ENCODE results near the gene NUDT22.

The NUDT22 gene

GRCh38 chr11:64239662-64240434 lies 13.8 kb downstream of the NUDT22 start:
- Histone ChIP-seq H3K4me1 (peaks cover 83% of the 10 kb centered on the region), H3K36me3 (peaks cover 52% of the 10 kb centered on the region), H3K4me3 (peak overlapping the region; percentile 97), H3K27me3 (no peaks in the 10 kb centered on the region), H3K9me3 (no peaks in the 10 kb centered on the region), H3K4me2 (peak overlapping the region; percentile 98), H3K9ac (peak overlapping the region; percentile 97), H4K20me1 (peaks cover 45% of the 10 kb centered on the region), H3K27ac (peak overlapping the region; percentile 93)
- no peak for TF ChIP-seq Cebpa-rat (IDR thresholded peaks at IDR 0.05)

DNA sequence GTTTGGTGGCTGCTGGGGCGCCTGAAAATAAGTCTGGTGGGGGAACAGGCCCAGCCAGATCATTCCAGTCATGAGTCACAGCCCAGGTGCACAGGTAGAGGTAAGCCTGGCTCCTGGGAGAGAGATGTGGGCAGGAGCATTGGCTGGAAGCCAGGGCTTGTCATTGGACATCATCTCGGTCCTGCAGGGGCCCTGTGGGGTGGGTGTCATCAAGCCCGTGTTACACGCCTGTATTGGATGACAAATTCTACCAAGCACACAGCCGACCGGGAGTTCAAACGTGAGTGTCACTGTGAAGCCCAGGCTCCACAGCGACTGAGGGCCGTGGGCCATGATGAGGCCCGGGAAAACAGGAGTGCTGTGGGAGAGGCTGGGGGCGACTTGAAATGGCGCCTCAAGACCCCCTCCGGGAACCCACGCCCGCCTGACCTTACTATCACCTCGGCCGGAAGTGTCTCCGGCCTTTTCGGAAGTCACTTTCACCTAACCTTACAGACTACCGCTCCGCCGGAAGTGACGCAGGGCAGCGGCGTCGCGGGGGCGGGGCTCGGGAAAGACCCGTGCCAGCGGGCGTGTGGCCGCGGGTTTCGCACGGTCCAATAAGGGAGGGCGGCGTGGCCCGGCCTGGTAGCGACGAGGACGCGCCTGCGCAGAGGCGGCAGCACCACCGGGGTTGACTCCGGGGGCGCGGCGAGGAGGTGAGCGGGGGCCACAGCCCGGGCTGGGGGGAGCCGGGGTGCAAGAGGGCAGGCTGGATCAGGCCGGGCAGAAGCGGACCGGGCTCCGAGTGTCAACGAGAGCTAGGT lies 14.6 kb downstream of the NUDT22 start, which contains the start of gene FKBP2:
TSS of gene FKBP2 (plus strand) at position 661 of the 806 bp plus-strand sequence. CDS start 1,293 bp downstream, outside the sequence.
- peaks cover 46% of the 10 kb centered on the region for H4K20me1 ChIP-seq
- peak within 1 kb of the TSS; percentile 98 for H3K4me2 ChIP-seq
- no peaks in the 10 kb centered on the region for H3K9me3 ChIP-seq
- H3K27ac ChIP-seq: peak within 1 kb of the TSS; percentile 94
- peaks cover 79% of the 10 kb centered on the region for H3K4me1 ChIP-seq
- peak within 1 kb of the TSS; percentile 97 for H3K9ac ChIP-seq
- peaks cover 55% of the 10 kb centered on the region for H3K36me3 ChIP-seq
- H3K27me3 ChIP-seq: no peaks in the 10 kb centered on the region
- peak within 1 kb of the TSS; percentile 97 for H3K4me3 ChIP-seq
- no peak for TF ChIP-seq Cebpa-rat (IDR thresholded peaks at IDR 0.05)

GRCh38 chr11:64241241-64241490 lies 15.1 kb downstream of the NUDT22 start:
- peaks cover 42% of the 10 kb centered on the region for H4K20me1 ChIP-seq
- H3K36me3 ChIP-seq: peaks cover 55% of the 10 kb centered on the region
- peak overlapping the region; percentile 97 for H3K4me3 ChIP-seq
- peak overlapping the region; percentile 93 for H3K27ac ChIP-seq
- H3K9ac ChIP-seq: peak overlapping the region; percentile 97
- TF ChIP-seq Cebpa-rat (IDR thresholded peaks at IDR 0.05): no peak
- H3K4me2 ChIP-seq: peak overlapping the region; percentile 98
- H3K9me3 ChIP-seq: no peaks in the 10 kb centered on the region
- peaks cover 73% of the 10 kb centered on the region for H3K4me1 ChIP-seq
- H3K27me3 ChIP-seq: no peaks in the 10 kb centered on the region

GRCh38 chr11:64241491-64242374 lies 15.7 kb downstream of the NUDT22 start:
- Histone ChIP-seq H4K20me1 (peaks cover 42% of the 10 kb centered on the region), H3K9me3 (no peaks in the 10 kb centered on the region), H3K36me3 (peaks cover 54% of the 10 kb centered on the region), H3K27ac (peak overlapping the region; percentile 94), H3K4me3 (peak overlapping the region; percentile 97), H3K4me2 (peak overlapping the region; percentile 97), H3K4me1 (peaks cover 70% of the 10 kb centered on the region), H3K27me3 (no peaks in the 10 kb centered on the region), H3K9ac (peak overlapping the region; percentile 97)
- no peak for TF ChIP-seq Cebpa-rat (IDR thresholded peaks at IDR 0.05)

GRCh38 chr11:64243236-64243854 lies 17.3 kb downstream of the NUDT22 start:
- peaks cover 38% of the 10 kb centered on the region for H3K36me3 ChIP-seq
- peak overlapping the region; percentile 97 for H3K27ac ChIP-seq
- no peaks in the 10 kb centered on the region for H3K27me3 ChIP-seq
- no peaks in the 10 kb centered on the region for H3K9me3 ChIP-seq
- TF ChIP-seq Cebpa-rat (IDR thresholded peaks at IDR 0.05): no peak
- peaks cover 65% of the 10 kb centered on the region for H3K4me1 ChIP-seq
- H4K20me1 ChIP-seq: peaks cover 42% of the 10 kb centered on the region
- H3K9ac ChIP-seq: peak overlapping the region; percentile 97
- peak overlapping the region; percentile 97 for H3K4me2 ChIP-seq
- peak overlapping the region; percentile 97; the same call in 1 of the 2 replicates for H3K4me3 ChIP-seq

DNA sequence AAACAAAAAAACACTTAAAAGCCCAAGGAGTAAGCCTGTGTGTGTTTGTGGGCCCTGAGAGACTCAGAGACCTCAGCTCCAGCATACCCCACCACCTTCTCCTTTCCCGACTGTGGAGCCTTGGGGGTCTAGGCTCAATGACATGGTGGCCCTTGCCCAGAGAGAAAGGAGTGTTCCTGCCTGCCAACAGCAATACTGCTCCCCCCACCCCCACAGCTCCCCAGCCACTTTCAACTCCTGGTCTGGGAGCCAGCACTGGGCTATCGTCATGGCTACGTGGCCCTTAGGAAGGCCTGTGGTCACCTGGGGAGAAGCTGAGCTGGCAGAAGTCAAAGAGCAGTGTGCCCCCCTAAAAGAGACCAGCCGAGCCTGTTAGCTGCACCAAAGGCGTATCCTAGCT lies 18.0 kb downstream of the NUDT22 start:
- TF ChIP-seq Cebpa-rat (IDR thresholded peaks at IDR 0.05): no peak
- peak overlapping the region; percentile 97 for H3K4me2 ChIP-seq
- peaks cover 42% of the 10 kb centered on the region for H4K20me1 ChIP-seq
- H3K9ac ChIP-seq: peak overlapping the region; percentile 97
- peaks cover 30% of the 10 kb centered on the region for H3K36me3 ChIP-seq
- H3K4me1 ChIP-seq: peaks cover 66% of the 10 kb centered on the region
- no peaks in the 10 kb centered on the region for H3K27me3 ChIP-seq
- H3K4me3 ChIP-seq: peak overlapping the region; percentile 97
- H3K9me3 ChIP-seq: no peaks in the 10 kb centered on the region
- peak overlapping the region; percentile 97 for H3K27ac ChIP-seq

- H3K27me3 ChIP-seq: no peaks in the 10 kb centered on the region
- no peaks in the 10 kb centered on the region for H3K9me3 ChIP-seq
- H3K36me3 ChIP-seq: peaks cover 24% of the 10 kb centered on the region
- H4K20me1 ChIP-seq: peaks cover 42% of the 10 kb centered on the region
- H3K4me1 ChIP-seq: peaks cover 66% of the 10 kb centered on the region
- peak overlapping the region; percentile 97 for H3K4me2 ChIP-seq
- peak overlapping the region; percentile 97 for H3K27ac ChIP-seq
- TF ChIP-seq Cebpa-rat (IDR thresholded peaks at IDR 0.05): no peak
- H3K9ac ChIP-seq: peak overlapping the region; percentile 97
- H3K4me3 ChIP-seq: peak overlapping the region; percentile 97
Observed at GRCh38 chr11:64244966-64245365, 18.9 kb downstream of the NUDT22 start.

DNA sequence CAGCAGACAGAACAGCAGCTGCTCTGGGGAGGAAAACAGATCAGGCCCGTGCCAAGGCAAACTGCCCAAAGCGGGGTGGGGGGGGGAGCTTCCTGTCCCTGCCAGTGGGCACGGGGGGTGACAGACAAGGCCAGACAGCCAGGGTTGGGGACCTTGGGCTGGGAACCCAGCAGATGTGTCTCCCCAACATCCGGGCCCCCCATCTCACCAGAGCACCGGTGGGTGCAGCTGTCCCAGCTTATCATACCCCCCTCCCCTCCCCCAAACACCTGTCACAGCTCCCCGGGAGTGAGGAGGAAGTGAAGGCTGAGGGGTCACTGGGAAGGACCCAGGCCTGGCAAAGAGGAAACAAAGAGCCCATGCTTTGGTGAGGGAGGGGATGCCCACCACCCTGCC lies 19.3 kb downstream of the NUDT22 start:
- peaks cover 66% of the 10 kb centered on the region for H3K4me1 ChIP-seq
- H3K9me3 ChIP-seq: no peaks in the 10 kb centered on the region
- peaks cover 24% of the 10 kb centered on the region for H3K36me3 ChIP-seq
- H3K4me3 ChIP-seq: peak overlapping the region; percentile 97
- H3K4me2 ChIP-seq: peak overlapping the region; percentile 97
- H3K9ac ChIP-seq: peak overlapping the region; percentile 97
- H3K27ac ChIP-seq: peak overlapping the region; percentile 97
- no peaks in the 10 kb centered on the region for H3K27me3 ChIP-seq
- no peak for TF ChIP-seq Cebpa-rat (IDR thresholded peaks at IDR 0.05)
- peaks cover 42% of the 10 kb centered on the region for H4K20me1 ChIP-seq

All from BLaER1 (cell line).